Stimulated activated CD4-positive, alpha-beta T cell treated with anti-CD3 and anti-CD28 coated beads, TNF-alpha, amount 100 ng/mL, for 1 hour (primary cell): ENCODE results near the gene DRD4.

Experiments
- DNase-seq, 3 donors: peaks; one replicate each; pipeline ENCODE4 v3.0.0-alpha.2; 2020; ENCODE audit warnings: low read depth in 3 of 3, low spot score in 1 of 3

Gene DRD4

DNA sequence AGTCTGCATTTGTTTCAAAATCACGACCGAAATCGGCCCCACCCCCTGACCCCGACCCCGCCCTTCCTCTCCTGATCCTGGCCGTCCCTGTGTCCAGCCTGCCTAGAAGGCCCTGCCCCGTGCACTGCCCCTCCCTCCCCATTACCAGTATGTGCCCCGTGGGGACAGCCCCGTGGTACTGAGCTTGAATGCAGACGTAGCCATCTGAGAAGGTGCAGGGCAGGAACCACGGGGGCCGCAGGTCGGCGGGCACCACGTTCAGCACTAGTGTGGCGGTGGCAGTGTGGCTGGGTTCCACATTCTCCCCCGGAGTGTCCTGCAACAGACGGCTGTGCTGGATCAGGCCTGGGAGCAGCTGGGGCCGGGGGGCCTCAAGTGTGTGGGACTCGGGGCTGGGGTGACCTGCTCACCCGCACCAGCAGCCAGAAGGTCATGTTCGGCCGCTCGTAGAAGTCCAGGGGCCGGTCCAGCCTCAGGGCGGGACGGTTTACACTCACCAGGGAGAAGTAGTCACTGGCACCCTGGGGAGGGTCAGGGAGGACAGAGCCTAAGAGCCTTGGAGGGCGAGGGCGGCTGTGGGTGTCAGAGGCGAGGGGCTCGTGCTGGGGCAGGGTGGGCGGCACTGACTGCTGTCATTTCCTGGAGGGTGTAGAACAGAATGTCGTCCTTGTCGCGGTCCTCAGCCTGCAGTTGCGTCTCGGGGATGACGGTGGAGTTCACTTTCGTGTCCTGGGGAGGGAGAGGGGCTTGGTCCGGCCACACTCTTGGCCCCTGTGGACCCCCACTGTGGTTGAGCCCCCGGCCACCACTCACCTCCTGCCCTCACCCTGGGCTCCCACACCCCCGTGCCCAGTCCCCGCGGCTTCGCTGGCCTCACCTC, 15.9 kb upstream of the DRD4 start:
- no peak for DNase-seq

DNA sequence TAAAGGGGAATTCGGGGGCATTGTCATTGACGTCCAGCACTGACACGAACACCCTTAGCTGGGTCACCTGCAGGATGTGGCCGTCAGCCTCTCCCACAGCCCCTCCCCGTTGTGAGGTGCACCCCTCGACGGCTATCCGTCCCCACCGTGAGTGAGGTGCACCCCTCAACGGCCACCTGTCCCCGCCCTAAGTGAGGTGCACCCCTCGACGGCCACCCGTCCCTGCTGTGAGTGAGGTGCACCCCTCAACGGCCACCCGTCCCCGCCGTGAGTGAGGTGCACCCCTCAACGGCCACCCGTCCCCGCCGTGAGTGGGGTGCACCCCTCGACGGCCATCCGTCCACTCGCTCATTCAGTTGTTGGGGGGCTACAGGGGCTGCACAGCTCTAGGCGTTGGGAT, 15.2 kb upstream of the DRD4 start:
- no peak for DNase-seq

- no peak for DNase-seq
Measured at GRCh38 chr11:623349-623869, 13.7 kb upstream of the DRD4 start.

DNA sequence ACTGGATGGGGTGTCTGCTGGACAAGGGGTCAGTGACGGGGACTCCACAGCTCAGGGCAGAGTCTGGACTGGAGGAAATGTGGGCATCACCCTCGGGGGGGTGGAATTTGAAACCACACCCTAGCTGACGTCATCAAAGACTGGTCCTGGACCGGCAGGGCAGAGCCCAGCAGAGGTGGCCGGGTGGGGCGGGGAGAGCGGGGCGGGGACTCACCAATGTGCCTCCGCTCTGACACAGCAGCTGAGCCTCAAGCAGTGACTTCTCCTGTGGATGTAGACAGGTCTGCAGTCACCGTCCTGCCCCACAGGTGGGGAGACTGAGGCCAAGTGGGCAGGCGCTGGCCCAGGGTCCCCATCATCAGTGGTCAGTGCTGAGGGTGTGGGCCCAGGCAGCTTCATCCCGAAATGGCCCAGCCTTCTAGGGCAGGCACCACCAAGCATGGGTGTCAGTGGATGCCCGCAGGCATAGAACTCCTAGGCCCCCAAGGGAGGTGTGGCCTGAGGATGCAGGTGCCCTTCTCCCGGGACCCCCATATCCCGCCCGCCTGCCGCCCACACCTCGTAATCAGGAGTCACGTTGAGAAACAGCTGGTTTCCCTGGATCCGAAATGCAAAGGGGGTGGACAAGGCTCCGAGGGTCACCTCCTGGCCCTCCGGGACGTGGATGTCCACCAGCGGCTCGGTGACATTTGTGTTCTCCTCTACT, 12.9 kb upstream of the DRD4 start:
- no peak for DNase-seq

- no peak for DNase-seq
Measured at GRCh38 chr11:624705-625635, 12.1 kb upstream of the DRD4 start, which contains the start of gene CDHR5. Gene CDHR5, minus strand, starts transcription at chr11:624955. Its CDS starts 53 bp downstream, at chr11:624902.

DNA sequence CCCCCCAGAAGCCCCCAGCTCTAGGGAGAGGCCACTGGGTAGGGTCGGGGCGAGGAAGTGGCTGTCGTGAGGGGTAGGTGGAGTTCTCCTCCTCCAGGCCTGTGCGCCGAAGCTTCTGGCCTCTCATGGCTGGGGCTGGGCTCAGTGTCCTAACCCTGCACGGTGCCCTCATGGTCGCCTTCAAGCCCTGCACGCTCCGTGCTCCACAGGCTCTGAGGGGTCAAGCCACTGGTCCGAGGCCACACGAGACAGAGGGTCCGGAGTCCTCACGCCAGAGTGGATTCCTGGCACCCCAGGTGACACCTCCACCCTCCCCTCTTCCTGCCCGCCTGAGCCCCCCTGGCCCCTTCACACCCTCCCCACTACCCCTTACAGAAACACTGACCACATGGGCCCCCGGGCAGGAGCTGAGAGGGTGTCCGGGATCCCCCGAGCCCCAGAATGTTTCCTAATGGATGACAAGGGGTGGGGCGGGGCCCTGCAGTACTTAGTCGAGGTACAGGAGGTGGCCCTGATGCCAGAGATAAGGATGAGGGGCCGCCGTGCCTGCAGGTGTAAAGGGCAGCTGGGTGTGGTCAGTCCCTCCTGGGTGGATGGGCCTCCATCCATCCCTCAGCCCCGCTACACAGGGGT, 11.3 kb upstream of the DRD4 start:
- no peak for DNase-seq

GRCh38 chr11:626475-627307, 10.4 kb upstream of the DRD4 start, which contains the start of gene SCT:
Gene SCT, minus strand, starts transcription at chr11:627181. Its CDS starts 38 bp downstream, at chr11:627143.
- no peak for DNase-seq

DNA sequence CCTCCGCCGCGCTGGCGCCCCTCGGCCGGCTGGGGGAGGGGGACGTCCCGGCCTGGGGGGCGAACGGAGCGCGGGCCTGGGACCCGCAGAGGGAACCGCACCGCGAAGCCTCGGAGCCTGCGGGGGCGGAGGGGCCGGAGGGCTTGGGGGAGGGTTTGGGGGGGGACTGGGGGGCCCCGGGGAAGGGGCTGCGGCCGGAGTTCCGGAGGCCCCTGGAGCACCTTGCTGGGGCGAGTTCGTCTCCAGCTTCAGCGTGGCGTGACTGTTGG, 9.8 kb upstream of the DRD4 start:
- DNase-seq = no peak

DNA sequence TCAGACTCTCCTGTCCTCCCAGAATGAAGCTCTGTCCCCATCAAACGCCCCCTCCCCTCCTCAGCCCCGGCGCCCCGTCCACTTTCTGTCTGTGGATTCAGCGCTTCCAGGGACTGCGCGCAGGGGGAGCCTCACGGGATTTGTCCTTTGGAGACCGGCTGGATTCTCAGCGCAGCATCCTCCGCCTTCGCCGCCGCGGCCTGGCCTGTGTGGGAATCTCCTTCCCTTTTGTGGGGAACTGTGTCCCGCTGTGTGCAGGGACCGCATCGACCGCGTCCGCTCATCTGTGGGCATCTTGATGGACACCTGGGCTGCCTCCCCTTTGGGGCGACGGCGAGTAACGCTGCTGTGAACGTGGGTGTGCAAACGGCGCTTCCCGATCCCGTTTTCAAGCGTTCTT, 9.0 kb upstream of the DRD4 start:
- no peak for DNase-seq

DNA sequence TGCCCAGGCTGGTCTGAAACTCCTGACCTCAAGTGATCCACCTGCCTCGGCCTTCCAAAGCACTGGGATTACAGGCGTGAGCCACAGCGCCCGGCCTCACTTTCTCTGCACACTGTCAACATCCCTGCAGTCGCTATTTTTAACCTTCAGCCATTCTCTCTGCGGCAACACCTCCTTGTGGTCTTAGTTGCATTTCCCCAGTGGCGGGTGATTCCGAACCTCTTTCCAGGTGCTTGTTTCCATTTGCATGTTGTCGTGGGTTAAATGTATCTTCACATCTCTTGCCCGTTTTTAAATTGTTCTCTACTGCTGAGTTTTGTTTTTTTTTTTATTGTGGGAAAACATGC, 7.9 kb upstream of the DRD4 start:
- DNase-seq = no peak

DNA sequence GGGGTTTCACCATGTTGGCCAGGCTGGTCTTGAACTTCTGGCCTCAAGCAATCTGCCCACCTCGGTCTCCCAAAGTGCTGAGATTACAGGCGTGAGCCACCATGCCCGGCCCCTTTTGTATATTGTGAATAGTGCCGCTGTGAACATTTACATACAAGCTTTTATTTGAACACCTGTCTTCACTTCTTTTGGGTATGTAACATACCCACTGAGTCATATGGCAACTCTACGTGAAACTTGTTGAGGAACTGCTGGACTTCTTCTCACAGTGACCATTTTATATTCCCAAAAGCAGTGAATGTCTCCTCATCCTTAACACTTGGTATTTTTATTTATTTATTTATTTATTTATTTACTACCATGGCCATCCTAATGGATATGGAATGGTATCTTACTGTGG, 6.2 kb upstream of the DRD4 start:
- no peak for DNase-seq

DNA sequence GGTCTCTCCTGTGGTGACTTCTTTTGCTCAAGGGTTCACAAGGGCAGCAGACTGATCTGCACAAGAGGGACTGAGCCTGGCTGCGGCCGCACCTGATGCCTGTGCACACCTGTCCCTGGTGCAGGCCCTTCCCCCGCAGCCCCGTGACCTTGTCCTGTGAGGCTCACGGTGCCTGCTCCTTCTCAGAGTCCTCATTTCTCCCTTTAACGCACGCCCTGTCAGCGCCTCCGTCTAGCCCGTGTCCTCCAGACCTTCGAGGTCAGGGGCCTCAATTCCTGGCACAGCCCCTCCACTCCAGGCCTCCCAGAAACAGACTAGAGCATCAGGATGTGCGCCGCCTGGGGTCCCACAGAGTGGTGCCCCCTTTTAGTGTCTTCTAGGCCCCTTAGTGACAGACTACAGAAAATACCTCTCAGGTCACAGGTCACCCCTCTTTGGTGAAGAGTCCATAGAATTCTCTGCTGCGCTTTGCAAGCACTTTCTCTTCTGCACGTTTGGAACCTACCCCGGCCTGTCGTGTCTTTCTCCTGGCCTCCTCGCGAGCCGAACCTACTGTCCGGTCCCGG, 1.0 kb upstream of the DRD4 start:
- DNase-seq = no peak

DNA sequence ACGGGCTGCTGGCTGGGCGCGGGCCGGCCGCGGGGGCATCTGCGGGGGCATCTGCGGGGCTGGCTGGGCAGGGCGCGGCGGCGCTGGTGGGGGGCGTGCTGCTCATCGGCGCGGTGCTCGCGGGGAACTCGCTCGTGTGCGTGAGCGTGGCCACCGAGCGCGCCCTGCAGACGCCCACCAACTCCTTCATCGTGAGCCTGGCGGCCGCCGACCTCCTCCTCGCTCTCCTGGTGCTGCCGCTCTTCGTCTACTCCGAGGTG, 194 bp downstream of the DRD4 start:
- DNase-seq = no peak

DNA sequence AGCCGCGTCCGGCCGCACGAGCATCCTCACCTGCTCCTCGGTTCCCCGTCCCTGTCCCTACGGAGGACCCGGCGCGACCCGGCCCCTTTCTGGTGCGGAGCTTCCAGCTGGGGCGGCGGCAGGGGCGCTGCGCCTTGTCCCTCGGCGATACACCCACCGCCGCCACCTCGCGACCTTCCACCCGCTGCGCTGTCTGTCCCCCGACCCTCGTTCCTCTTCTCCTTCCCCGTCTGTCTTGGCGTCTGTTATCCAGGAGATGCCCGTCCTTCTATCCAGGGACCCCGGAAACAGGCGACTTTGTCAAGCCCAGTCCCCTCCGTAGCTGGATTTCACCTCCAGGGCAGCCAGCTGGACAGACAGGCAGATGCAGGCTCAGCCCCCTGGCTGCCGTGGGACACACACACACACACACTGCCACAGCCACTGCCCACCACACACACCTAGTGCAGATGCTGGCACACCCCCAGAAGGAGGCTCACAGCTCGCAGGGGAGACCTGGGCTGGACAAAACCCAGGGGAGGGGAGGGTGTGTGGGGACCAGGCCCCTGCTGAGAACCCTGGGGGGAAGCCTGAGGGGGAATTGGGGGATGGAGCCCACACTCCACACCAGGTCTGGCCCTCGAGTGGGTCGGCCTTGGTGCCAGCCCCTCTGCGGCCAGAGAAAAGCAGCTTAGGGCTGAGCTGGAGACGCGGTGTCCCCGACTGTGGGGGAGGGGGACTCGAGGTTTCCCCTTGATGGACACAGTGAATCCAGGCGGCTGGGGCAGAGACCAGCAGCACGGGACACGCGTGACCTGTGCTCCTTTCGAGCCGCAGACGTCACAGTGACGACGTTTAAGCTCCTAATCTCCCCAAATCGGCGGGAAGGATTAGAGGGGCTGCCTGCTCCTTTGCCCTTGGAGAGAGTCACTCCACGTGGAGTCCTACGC, 788 bp downstream of the DRD4 start:
- no peak for DNase-seq

- DNase-seq = no peak
Measured at GRCh38 chr11:638631-639331, 1.7 kb downstream of the DRD4 start.

GRCh38 chr11:639332-639955, 2.4 kb downstream of the DRD4 start:
- DNase-seq = no peak

DNA sequence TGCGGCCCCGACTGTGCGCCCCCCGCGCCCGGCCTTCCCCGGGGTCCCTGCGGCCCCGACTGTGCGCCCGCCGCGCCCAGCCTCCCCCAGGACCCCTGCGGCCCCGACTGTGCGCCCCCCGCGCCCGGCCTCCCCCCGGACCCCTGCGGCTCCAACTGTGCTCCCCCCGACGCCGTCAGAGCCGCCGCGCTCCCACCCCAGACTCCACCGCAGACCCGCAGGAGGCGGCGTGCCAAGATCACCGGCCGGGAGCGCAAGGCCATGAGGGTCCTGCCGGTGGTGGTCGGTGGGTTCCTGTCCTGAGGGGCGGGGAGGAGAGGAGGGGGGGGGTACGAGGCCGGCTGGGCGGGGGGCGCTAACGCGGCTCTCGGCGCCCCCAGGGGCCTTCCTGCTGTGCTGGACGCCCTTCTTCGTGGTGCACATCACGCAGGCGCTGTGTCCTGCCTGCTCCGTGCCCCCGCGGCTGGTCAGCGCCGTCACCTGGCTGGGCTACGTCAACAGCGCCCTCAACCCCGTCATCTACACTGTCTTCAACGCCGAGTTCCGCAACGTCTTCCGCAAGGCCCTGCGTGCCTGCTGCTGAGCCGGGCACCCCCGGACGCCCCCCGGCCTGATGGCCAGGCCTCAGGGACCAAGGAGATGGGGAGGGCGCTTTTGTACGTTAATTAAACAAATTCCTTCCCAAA, 3.1 kb downstream of the DRD4 start:
- no peak for DNase-seq
